Choroid plexus epithelial cell (primary cell): ENCODE measurements around the gene NFYC.

Experiments
- DNase-seq: peaks from one replicate; pipeline ENCODE4 v3.0.0-alpha.2; 2010; ENCODE audit warnings: low read depth
- H3K4me3 ChIP-seq: 2 replicates; pipeline ENCODE4 v1.5.1; 2011; ENCODE audit warnings: low read depth, mild to moderate bottlenecking, control low read depth, low read length, moderate library complexity
- TF ChIP-seq, protein P1 (sequence below): conservative IDR thresholded peaks from 2 replicates; pipeline ENCODE4 v1.5.1; 2011; ENCODE audit warnings: low read depth, mild to moderate bottlenecking, control low read depth, inconsistent platforms, low read length, moderate library complexity

Gene NFYC

DNA sequence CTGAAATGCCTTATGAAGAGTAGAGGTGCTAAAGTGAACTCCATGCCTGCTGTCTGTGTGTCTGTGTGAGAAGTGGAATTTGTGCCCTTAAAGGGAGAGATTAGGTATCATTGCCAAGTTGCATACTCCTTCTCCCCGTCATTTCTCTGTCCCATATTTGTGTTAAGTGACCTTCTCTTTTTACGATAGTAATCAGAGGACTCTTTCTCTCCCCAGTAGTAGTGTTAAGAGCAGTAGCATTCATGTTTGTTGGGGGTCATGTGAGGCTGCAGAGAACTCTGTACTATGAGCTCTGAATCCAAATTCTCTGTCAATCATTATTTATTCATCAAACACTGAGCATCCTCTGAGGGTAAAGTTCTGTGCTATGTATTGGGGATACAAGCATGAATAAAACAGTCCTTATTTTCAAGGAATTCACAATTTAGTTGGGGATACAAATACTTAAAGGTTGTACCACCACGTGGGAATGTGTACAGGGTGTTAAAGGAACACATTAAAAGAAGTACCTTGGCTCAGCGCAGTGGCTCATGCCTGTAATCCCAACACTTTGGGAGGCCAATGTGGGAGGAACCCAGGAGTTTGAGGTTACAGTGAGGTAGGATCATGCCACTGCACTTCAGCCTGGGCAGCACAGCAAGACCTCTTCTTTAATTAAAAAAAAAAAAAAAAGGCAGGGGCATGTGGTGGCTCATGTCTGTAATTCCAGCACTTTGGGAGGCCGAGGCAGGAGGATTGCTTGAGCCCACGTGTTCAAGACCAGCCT, 67.3 kb downstream of the NFYC start:
- TF ChIP-seq, protein P1, sequence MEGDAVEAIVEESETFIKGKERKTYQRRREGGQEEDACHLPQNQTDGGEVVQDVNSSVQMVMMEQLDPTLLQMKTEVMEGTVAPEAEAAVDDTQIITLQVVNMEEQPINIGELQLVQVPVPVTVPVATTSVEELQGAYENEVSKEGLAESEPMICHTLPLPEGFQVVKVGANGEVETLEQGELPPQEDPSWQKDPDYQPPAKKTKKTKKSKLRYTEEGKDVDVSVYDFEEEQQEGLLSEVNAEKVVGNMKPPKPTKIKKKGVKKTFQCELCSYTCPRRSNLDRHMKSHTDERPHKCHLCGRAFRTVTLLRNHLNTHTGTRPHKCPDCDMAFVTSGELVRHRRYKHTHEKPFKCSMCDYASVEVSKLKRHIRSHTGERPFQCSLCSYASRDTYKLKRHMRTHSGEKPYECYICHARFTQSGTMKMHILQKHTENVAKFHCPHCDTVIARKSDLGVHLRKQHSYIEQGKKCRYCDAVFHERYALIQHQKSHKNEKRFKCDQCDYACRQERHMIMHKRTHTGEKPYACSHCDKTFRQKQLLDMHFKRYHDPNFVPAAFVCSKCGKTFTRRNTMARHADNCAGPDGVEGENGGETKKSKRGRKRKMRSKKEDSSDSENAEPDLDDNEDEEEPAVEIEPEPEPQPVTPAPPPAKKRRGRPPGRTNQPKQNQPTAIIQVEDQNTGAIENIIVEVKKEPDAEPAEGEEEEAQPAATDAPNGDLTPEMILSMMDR, result no peak
- DNase-seq, result no peak
- H3K4me3 ChIP-seq, result no peak overlapping the region

GRCh38 chr1:40760984-40761383, 69.5 kb downstream of the NFYC start:
- no peak for DNase-seq
- no peak overlapping the region for H3K4me3 ChIP-seq
- TF ChIP-seq, protein P1, result no peak

GRCh38 chr1:40762144-40762923, 70.8 kb downstream of the NFYC start:
- no peak overlapping the region for H3K4me3 ChIP-seq
- TF ChIP-seq, protein P1, result no peak
- DNase-seq, result no peak

DNA sequence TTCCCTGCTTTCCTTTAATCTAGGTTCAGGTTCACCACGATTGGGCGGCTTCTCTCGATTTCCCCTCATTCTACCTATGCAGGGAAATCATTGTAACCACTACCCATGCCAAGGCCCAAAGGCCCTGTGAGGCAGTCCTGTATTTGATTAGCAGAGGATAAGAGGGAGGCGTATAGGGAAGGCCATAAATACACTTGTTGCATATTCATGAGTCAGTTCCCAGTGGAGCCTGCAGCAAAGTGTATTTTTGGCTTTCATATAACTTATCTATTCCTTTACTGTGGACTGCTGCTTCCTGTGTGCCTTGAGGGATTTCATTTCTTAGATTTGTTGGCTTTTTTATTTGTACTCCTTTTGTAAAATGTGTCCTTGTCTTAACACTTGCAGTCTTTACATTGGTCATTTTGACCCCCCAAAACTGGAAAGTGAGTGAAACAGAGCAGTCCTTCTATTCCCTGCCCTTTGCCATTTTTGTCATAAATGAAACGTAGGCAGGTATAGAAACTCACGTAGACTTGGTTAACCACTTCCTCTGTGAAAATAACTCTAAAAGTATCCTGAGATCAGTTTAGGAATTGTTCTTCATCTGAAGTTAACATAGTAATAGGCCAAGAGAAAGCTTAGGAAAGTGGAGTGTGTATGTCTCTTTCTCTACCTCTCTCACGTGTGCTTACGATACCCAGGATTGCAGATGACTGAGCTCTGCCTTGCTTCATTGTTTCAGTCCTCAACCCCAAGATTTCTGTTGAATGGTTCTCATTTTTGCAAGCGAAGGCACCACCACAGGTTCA, 72.4 kb downstream of the NFYC start:
- TF ChIP-seq, protein P1, result no peak
- H3K4me3 ChIP-seq, result no peak overlapping the region
- no peak for DNase-seq

GRCh38 chr1:40764981-40765380, 73.5 kb downstream of the NFYC start:
- DNase-seq, result no peak
- TF ChIP-seq, protein P1, result no peak
- no peak overlapping the region for H3K4me3 ChIP-seq

DNA sequence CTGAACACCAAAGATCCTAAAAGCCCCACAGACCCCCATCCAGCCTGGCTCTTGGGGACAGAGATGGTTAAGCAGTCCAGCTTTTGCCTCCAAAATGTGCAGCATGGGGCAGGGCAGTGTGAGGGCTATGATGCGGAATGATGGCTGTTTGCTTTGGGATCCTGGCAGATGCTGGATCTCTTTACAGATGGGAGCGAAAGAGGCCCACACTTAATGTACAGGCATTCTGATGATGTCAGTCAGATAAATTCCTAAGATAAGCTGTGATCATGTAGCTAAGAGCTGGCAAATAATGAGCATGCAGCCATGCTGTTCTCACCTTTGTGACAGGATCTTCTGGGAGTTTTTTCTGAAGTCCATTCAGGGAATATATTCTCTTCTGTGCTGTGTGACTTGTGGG, 74.5 kb downstream of the NFYC start:
- TF ChIP-seq, protein P1, result no peak
- no peak overlapping the region for H3K4me3 ChIP-seq
- DNase-seq, result peak; percentile 13
